Activated naive CD4-positive, alpha-beta T cell treated with Interleukin-2 at 50 U/mL for 16 hours (primary cell): Measurements from ENCODE around the gene CST6.
"Not testable (repeated sequence)": the region's sequence is repeated elsewhere in the genome, so short reads cannot be mapped to it uniquely, and the experiment has no call there.

Source experiments
- DNase-seq: peaks from one replicate; pipeline ENCODE4 v3.0.0-alpha.2; 2020

CST6 gene

GRCh38 chr11:65987336-65987735 lies 24.5 kb upstream of the CST6 start:
- DNase-seq: no peak

GRCh38 chr11:65988791-65989592 lies 22.8 kb upstream of the CST6 start:
- DNase-seq: peak; percentile 89

- DNase-seq: no peak
These were observed 19.8 kb upstream of the CST6 start for GRCh38 chr11:65992056-65992455.

- DNase-seq: no peak
These were observed 14.5 kb upstream of the CST6 start for GRCh38 chr11:65997286-65997685.

- DNase-seq: peak; percentile 93
These were observed 9.7 kb upstream of the CST6 start, which contains the start of the genes BANF1 and EIF1AD for GRCh38 chr11:66001942-66002647. TSS of gene BANF1 (plus strand) at chr11:66002503. CDS start at chr11:66003251, 748 bp downstream. TSS of gene EIF1AD (minus strand) at chr11:66002157. CDS start at chr11:66000389, 1,768 bp downstream.

GRCh38 chr11:66002648-66003225 lies 9.1 kb upstream of the CST6 start:
- DNase-seq: no peak

GRCh38 chr11:66003291-66003690 lies 8.5 kb upstream of the CST6 start:
- DNase-seq: no peak

- DNase-seq: no peak
These were observed 7.6 kb upstream of the CST6 start for GRCh38 chr11:66004186-66004585.

- DNase-seq: no peak
These were observed 5.5 kb upstream of the CST6 start for GRCh38 chr11:66006134-66006890.

GRCh38 chr11:66006891-66007176 lies 5.0 kb upstream of the CST6 start:
- no peak for DNase-seq

- DNase-seq: no peak
These were observed 4.6 kb upstream of the CST6 start for GRCh38 chr11:66007201-66007634.

- DNase-seq: no peak
These were observed 3.7 kb upstream of the CST6 start for GRCh38 chr11:66008095-66008467.

- DNase-seq: no peak
These were observed 3.2 kb upstream of the CST6 start for GRCh38 chr11:66008468-66009101.

- DNase-seq: not testable (repeated sequence)
These were observed 1.8 kb upstream of the CST6 start for GRCh38 chr11:66010036-66010435.

- DNase-seq: no peak
These were observed 496 bp upstream of the CST6 start for GRCh38 chr11:66011239-66011784.

- no peak for DNase-seq
These were observed 650 bp downstream of the CST6 start for GRCh38 chr11:66012371-66012945.

- DNase-seq: no peak
These were observed 1.3 kb downstream of the CST6 start for GRCh38 chr11:66012946-66013761.

GRCh38 chr11:66013762-66014100 lies 1.9 kb downstream of the CST6 start:
- no peak for DNase-seq

- no peak for DNase-seq
These were observed 3.1 kb downstream of the CST6 start for GRCh38 chr11:66014804-66015453.

- DNase-seq: no peak
These were observed 3.7 kb downstream of the CST6 start for GRCh38 chr11:66015454-66015881.
